HuH-7 (cell line): ENCODE measurements around the gene KCNMB3.
A peak's percentile ranks its signal among the peaks of the same experiment; 100 is the strongest.
"Not testable (repeated sequence)": the region's sequence is repeated elsewhere in the genome, so short reads cannot be mapped to it uniquely, and the experiment has no call there.

Experiments used
- DNase-seq: peaks from one replicate; pipeline ENCODE4 v3.0.0; 2011; ENCODE audit warnings: low spot score

The KCNMB3 gene

DNA sequence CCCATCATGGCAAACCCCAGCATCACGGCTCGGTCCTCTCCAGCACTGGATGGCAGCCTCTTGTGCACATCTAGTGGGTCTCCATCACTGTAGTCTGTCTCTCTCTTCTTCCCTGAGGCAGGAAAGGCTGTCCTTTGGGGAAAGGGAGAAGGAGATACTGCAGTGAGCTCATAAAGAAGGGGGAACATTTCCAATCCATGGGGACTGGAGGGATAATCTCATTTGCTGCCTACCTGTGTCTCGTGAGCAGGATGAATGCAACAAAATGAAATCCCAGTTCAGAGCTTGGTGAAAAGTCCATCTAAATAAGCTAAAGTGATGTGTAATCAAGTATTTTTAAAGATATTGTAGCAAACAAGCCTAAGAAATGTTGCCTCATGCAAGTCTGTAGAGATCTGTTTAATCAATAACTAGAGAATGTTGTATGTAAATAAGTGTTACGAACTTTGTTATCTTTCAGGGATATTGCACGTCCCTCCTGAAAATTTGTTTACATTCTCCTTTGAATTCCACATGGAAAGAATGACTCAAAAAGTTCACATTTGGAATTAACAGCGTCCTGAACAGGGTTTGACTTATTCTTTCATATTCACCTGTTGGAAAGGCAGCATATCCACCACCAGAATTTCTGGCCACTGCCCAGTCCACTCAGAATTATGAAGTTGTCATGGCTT, at the start of gene KCNMB3:
Gene KCNMB3 (minus strand): TSS at position 312 of the 674 bp plus-strand sequence. CDS start 124 bp downstream, at position 188.
- no peak for DNase-seq

DNA sequence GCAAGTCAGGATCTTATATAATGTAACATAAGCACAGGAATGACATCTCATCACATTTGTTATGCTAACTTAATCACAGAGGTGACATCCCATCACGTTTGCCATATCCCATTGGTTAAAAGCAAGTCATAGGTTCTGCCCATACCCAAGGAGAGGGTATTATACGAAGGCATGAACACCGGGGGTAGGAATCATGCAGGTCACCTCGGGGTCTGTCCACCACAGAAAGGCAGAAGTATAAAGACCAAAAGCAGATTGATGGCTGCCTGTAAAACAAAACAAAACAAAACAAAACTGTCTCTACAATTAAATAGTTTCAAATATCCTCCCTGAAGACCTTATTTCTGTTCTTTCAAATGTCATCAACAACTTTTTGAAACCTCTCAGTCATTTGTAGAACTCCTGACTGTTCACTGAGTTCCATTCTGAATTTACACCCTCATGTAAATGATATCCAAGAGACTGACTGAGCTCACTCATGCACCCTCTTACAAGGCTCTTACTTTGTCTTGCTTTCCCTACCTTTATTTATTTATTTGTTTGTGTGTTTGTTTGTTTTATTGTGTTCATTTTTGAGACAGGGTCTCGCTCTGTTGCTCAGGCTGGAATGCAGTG, 49.2 kb upstream of the KCNMB3 start:
- DNase-seq, result no peak

- DNase-seq, result no peak
Measured at GRCh38 chr3:179299316-179299715, 48.4 kb upstream of the KCNMB3 start.

GRCh38 chr3:179297971-179298725, 47.2 kb upstream of the KCNMB3 start:
- DNase-seq, result no peak

DNA sequence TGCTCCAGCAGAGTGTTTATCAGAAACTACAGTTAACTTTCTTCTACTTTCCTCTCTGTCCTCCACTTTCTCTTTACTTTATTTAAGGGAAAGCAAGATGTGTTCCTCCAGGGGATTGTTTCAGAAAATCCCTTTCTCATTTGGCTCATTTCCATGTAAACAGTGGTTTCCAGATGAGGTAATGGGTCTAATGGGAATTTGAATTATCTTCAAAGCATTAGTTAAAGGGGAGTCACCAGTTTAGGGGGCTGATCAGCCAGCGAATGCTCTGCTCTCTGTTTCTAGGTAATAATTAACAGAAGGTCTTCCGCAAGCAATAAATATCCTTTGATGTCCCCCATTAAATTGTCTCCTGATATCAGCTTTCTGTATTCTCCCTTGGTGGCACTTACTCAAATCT, 41.5 kb upstream of the KCNMB3 start:
- DNase-seq, result no peak

- no peak for DNase-seq
Measured at GRCh38 chr3:179289295-179289694, 38.4 kb upstream of the KCNMB3 start.

GRCh38 chr3:179288845-179289244, 37.9 kb upstream of the KCNMB3 start:
- DNase-seq, result peak; percentile 30

GRCh38 chr3:179286331-179286730, 35.4 kb upstream of the KCNMB3 start:
- no peak for DNase-seq

DNA sequence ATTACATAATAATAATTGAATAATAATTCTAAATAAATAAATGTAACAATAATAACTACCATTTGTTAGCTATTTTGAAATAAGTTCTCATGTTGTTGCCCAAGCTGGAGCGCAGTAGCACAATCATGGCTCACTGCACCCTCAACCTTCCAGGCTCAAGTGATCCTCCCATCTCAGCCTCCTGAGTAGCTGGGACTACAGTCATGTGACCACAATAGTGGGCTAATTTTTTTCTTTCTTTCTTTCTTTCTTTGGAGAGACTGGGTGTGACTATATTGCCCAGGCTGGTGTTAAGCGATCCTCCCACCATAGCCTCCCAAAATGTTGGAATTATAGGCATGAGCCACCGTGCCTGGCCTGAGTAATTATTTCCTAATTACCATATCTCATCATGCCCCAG, 30.9 kb upstream of the KCNMB3 start:
- DNase-seq, result no peak

- DNase-seq, result no peak
Measured at GRCh38 chr3:179279837-179280236, 28.9 kb upstream of the KCNMB3 start.

DNA sequence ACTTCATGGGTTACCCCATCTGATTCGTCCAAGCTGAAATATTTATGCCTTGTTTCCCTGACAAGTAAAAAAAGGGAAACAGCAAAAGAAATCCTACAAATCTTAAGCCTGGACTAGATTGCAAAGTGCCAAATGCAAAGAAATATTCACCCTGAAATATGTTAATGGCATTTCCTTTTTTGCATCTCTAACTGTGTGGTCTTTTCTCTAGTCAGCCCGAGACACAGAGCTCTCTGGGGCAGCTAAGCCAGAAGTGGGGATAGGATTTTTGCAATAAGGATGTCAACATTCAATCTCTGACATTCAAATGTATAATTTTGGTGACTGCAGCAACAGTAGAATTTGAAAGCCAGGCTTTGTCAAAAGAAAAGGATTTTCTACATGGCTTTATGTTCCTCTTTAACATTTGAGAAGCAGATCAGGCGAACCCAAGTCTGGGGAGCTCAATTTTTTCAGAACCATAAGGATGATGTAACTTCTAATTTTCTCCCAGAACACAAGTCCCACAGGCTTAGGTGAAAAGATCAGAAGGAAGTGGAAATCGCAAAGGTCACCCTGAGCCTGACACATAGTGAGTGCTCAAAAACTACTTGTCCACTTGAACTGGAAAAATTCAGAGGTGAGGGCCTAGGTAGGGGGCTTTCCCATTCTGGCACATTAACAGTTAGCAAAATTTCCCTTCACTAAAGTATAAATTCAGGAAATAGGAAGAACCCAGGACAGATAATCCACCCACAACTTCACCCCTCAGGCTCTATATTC, 28.2 kb upstream of the KCNMB3 start:
- no peak for DNase-seq

GRCh38 chr3:179278151-179278550, 27.2 kb upstream of the KCNMB3 start:
- DNase-seq, result no peak

GRCh38 chr3:179276743-179277142, 25.8 kb upstream of the KCNMB3 start:
- no peak for DNase-seq

DNA sequence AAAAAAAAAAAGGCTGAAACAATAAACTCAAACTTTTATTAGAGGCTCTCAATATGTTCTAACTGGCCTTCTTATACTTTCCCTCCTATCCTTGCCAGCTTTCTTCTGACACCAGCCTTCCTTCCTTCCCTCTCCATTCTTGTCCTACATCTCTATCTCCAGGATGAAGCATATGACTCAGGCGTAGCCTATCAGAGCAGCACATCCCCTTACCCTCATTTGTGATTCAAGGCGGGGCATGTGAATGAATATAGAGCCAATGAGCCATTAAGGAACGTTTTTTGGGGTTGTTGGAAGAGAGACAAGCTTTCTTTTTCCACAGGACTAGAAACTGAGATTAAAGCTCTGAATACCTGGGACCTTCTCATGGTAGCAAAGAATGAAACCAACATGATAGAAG, 25.1 kb upstream of the KCNMB3 start:
- DNase-seq, result no peak

- DNase-seq, result not testable (repeated sequence)
Measured at GRCh38 chr3:179274434-179274833, 23.5 kb upstream of the KCNMB3 start.

GRCh38 chr3:179272385-179272784, 21.5 kb upstream of the KCNMB3 start:
- no peak for DNase-seq

DNA sequence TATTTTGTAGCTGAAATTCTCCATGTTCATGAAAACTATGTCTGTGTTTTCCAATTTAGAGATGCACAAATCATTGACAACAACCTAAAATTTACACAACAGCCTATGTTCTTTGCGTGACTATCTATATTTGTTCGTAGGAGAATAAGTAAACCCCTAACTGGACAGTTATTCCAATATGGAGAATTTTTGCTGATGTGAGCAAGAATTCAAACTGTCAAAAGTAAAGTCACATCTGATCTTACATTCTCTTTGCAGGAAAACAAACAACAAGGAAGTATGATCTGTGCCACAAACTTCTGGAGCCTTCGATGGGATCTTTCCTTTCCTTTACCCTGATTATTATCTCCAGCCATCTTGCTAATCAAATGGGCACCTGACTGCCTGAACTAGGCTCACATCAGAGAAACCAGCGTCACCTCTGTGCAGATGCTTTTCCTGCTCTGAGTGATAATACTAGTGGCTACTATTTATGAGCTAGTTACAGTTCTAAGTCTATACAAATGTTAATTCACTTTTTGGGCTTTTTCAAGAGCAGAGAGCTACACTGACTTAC, 18.3 kb upstream of the KCNMB3 start:
- DNase-seq, result no peak

DNA sequence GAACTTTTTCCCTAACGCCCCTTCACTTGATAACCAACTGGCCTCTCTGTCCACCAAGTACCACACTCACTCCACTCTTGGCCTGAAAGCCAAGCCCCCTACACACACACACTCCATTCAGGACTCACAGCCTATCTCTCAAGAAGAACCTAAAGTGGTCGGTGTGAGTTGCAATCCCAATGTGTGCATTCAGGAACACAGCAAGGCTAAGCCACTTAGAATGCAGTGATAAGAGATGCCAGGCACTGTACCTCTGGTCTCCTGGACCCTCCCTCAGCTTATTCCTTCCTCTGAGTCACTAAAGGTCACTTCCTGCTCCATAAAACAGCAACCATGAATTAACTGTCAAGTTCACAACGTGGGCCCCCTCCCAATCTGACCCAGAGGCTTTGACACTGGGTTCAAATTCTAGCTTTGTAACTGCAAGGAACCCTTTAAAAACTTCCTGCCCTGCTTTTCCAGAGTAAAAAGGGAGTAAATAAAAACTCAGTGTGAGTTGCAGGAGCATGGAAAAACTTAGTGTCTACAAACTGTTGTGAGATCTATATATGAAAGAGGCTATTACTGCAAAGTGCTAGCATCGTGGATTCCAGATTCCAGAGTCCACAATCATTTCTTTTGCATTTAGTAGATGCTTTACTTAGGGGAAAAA, 17.6 kb upstream of the KCNMB3 start:
- DNase-seq, result no peak

- no peak for DNase-seq
Measured at GRCh38 chr3:179266701-179267211, 15.8 kb upstream of the KCNMB3 start.

- DNase-seq, result no peak
Measured at GRCh38 chr3:179265875-179266274, 15.0 kb upstream of the KCNMB3 start.

DNA sequence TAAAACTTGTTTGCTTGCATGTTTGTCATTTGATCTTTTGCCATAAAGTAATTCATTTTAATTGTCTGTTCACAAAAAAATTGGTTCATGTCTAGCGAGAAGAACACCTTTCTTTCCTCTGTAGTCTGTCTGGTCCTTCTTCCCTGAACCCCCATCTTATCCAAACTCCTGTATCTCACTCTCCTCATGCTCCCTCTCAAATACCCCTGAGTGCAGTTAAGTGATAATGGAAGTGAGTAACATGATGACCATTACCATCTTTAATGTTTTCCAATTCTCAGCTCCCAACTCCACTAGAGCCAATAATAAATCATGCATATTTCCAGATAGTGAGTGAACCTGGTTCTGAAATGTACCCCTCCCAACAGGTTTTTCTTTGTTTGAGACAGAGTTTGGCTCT, 14.2 kb upstream of the KCNMB3 start:
- DNase-seq, result no peak
